Measurements from ENCODE around the gene OR1A2. TPM values are rescaled to one million over a fixed set of nuclear protein-coding genes. Genes with fewer than 3 reads are reported as not detected.

The OR1A2 gene
- not detected in 2 replicates for total RNA-seq

GRCh38 chr17:3197219-3197618, at the start of gene OR1A2:
Gene OR1A2, plus strand, starts transcription at chr17:3197519. Its CDS starts 0 bp downstream, at chr17:3197519.

GRCh38 chr17:3207367-3207766, 10.0 kb downstream of the OR1A2 start, which contains the start of gene OR1A1:
Gene OR1A1, plus strand, starts transcription at chr17:3207667. Its CDS starts 7,954 bp downstream, at chr17:3215621.

Other genes with a start within 250 kb of the OR1A2 start
- not detected in 2 replicates for gene OR1D5, start 133.9 kb upstream of the OR1A2 start, total RNA-seq
- gene OR1D2, start 93.1 kb upstream of the OR1A2 start, total RNA-seq: not detected in 2 replicates
- gene OR1G1, start 70.0 kb upstream of the OR1A2 start, total RNA-seq: not detected in 2 replicates
- gene OR1A1, start 10.1 kb downstream of the OR1A2 start, total RNA-seq: not detected in 2 replicates
- not detected in 2 replicates for gene OR3A1, start 100.8 kb downstream of the OR1A2 start, total RNA-seq
- gene OR3A2, start 188.8 kb downstream of the OR1A2 start, total RNA-seq: under 0.01 and 0.24 TPM in 2 replicates
- not detected in 2 replicates for gene OR1E1, start 200.9 kb downstream of the OR1A2 start, total RNA-seq
- gene OR3A3, start 213.9 kb downstream of the OR1A2 start, total RNA-seq: not detected in 2 replicates
- not detected in 2 replicates for gene OR1E2, start 236.3 kb downstream of the OR1A2 start, total RNA-seq